ENCODE data around the gene MEAF6.

DNA sequence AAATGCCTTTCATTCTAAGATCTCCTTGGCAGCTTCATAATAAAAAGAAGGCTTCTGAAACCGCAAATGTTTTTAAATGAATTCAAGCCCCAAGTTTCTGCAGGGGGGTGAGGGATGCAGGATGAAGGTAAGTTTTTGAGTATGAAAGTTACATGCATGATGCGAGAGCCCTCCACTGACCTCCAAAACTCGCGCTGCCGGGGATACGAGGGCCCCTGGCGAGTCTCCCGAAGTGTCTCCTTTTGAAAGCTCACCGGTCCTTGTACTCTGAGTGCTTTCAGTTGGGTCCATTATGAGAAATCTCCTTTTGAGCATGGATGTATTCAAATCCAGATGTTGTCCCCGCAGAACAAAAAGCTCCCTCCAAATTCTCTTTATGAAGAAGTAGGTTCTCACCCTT lies 59.0 kb downstream of the MEAF6 start:
- TF ChIP-seq, protein P1, sequence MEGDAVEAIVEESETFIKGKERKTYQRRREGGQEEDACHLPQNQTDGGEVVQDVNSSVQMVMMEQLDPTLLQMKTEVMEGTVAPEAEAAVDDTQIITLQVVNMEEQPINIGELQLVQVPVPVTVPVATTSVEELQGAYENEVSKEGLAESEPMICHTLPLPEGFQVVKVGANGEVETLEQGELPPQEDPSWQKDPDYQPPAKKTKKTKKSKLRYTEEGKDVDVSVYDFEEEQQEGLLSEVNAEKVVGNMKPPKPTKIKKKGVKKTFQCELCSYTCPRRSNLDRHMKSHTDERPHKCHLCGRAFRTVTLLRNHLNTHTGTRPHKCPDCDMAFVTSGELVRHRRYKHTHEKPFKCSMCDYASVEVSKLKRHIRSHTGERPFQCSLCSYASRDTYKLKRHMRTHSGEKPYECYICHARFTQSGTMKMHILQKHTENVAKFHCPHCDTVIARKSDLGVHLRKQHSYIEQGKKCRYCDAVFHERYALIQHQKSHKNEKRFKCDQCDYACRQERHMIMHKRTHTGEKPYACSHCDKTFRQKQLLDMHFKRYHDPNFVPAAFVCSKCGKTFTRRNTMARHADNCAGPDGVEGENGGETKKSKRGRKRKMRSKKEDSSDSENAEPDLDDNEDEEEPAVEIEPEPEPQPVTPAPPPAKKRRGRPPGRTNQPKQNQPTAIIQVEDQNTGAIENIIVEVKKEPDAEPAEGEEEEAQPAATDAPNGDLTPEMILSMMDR (IDR thresholded peaks at IDR 0.05): no peak
- no peak for TF ChIP-seq POLR2A (IDR thresholded peaks at IDR 0.05; ENCODE audit: low read depth)
- no peak for TF ChIP-seq EP300 (IDR thresholded peaks at IDR 0.05)
- no peak for TF ChIP-seq POLR2AphosphoS5 (IDR thresholded peaks at IDR 0.05)
